GM21576 (cell line): ENCODE results near the gene CCSER2.
"Not testable (repeated sequence)": the region's sequence is repeated elsewhere in the genome, so short reads cannot be mapped to it uniquely, and the experiment has no call there.

Experiments used
- ATAC-seq: cut with Tn5 transposase; IDR thresholded peaks from one replicate; pipeline ENCODE4 v1.9.1; 2021; ENCODE audit warnings: mild to moderate bottlenecking, moderate library complexity; ENCODE audit not compliant: unreplicated experiment

CCSER2 gene, protein sequence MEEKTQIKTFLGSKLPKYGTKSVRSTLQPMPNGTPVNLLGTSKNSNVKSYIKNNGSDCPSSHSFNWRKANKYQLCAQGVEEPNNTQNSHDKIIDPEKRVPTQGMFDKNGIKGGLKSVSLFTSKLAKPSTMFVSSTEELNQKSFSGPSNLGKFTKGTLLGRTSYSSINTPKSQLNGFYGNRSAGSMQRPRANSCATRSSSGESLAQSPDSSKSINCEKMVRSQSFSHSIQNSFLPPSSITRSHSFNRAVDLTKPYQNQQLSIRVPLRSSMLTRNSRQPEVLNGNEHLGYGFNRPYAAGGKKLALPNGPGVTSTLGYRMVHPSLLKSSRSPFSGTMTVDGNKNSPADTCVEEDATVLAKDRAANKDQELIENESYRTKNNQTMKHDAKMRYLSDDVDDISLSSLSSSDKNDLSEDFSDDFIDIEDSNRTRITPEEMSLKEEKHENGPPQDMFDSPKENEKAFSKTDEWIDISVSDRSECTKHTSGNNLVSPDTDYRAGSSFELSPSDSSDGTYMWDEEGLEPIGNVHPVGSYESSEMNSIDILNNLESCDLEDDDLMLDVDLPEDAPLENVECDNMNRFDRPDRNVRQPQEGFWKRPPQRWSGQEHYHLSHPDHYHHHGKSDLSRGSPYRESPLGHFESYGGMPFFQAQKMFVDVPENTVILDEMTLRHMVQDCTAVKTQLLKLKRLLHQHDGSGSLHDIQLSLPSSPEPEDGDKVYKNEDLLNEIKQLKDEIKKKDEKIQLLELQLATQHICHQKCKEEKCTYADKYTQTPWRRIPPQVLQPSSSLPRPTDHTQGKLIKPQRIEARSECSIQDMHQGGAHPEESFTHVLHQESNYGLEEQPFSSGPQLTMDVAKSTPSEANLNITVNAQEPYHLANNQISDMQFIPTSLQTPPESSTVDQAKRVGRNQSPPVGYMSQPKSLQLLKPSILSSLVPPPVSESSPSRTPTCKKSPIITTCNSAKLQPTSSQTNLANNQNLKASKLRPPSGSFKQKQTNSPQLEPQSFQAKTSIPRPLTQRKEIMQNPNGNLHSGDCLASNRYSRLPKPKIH

DNA sequence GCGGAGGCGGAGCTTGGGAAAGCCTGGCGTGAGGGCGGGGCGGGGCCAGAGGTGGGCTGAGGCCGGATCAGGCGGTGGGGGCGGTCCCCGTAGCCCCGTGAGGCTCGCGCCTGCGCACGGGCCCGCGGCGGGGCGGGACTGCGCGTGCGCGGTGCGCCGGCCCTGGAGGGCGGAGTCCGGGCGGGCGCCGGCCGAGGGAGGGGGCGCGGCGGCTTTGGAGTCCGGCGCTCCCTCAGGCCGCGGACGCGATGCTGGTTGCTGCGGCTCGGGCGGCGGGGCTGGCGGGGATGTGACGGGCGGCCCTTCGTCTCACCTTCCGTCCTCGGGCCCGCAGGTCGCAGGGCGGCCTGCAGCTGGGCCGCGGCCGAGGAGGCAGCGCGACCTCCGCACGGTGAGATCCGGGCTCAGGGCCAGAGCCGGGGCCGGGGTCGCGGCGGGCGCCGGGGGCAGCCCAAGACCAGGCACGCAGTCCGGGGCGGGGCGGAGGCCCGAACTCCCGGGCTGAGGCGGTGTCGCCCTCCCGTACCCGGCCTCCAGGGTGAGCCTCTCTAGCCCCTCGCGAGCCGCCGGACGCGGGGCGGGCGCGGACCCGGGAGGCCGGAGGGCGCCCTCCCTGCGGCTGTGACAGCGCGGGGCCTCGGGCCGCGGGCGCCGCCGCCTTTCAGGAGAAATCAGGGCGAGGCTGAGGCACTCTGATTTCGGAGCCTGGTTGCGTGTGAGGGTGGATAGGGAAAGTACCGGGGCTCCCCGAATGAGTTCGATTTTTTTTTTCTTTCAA lies at the start of gene CCSER2:
Gene CCSER2, plus strand, starts transcription at position 172 of the 778 bp plus-strand sequence. CDS start 42,464 bp downstream, outside the sequence.
- ATAC-seq, result peak; percentile 61

DNA sequence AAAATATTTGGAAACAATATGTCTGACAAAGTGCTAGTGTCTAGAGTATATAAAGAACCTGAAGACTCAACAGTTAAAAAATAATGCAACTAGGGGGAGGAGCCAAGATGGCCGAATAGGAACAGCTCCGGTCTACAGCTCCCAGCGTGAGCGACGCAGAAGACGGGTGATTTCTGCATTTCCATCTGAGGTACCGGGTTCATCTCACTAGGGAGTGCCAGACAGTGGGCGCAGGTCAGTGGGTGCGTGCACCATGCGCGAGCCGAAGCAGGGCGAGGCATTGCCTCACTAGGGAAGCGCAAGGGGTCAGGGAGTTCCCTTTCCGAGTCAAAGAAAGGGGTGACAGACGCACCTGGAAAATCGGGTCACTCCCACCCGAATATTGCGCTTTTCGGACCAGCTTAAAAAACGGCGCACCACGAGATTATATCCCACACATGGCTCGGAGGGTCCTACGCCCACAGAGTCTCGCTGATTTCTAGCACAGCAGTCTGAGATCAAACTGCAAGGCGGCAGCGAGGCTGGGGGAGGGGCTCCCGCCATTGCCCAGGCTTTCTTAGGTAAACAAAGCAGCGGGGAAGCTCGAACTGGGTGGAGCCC lies 48.4 kb upstream of the CCSER2 start:
- ATAC-seq, result not testable (repeated sequence)

DNA sequence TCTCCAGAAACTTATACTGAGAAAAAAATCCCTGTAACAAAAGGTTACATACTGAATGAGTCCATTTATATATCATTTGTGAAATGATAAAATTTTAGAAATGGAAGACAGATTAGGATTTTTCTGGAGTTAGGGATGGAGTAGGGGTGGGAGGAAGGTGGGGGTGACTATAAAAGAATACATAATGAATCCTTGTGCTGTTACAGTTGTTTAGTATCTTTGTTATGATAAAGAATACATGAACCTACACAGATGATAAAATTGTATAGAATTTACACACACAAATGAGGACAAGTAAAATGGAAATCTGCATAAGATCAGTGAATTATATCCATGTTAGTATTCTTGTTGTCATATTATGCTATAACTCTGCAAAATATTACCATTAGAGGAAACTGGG lies 41.7 kb upstream of the CCSER2 start:
- ATAC-seq, result no peak

DNA sequence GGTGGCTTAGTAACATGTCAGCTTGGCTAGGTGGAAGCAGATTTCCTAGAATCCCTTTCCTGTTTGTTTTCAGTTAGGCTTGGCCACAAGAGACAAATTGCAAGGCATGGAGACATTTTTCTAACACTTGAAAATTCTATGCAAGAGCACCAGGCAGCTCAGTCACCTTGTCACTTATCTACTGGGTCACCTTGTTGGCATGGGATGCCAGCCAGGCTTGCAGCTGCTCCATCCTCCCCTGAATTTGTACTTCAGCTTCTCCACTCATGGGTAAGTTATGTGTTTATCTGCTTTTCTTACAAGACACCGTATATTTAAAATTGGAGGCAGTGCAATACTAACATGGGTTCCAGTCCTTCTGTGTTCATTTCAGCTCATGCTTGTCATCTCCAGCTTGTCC lies 40.2 kb upstream of the CCSER2 start:
- ATAC-seq, result no peak

DNA sequence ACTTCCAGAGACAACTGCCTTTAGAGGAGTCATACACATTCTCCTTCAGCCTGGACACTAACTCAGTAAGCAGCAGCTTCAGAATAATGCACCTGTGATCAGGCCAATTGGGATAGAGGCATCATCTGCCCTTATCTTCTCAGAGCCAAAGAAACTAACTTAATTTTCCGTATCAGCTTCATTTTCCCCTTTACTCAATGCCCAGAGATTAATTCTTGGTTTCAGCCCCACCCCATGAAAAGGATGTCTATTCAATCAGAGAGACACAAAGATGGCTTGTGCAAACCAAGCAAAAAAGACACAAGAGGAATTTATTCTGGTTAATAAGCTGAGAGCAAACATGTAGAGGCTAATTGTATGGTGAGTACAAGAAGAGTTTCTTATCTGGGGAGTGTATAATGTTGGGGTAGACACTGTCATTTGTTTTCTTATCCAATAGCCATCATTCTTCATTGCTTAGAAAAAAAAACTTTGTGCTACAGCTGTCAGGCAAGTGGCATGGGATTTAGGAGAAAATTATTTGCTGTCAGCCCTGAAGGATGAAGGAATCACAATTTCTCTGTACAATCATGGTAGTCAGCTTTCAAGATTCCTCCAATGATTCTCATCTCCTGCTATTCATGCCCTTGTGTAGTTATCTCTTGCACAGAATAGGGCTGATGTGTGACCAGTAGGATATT lies 38.7 kb upstream of the CCSER2 start:
- no peak for ATAC-seq

DNA sequence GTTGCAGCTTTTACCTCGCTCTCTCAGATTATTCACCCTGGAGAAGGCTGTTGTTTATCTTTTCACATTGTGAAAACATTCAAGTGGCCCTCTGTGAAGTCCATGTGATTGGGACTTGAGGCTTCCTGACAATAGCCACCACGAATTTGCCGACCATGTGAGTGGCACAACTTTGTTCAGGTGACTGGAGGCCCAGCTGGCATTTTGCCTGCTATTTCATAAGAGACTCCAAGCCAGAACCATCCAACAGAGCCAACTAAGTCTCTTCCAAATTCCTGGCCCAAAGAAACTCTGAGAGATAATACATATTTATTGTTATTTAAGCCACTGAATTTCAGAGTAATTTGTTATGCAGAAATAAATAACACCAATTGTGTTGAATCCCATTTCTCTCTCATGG lies 38.2 kb upstream of the CCSER2 start:
- no peak for ATAC-seq

DNA sequence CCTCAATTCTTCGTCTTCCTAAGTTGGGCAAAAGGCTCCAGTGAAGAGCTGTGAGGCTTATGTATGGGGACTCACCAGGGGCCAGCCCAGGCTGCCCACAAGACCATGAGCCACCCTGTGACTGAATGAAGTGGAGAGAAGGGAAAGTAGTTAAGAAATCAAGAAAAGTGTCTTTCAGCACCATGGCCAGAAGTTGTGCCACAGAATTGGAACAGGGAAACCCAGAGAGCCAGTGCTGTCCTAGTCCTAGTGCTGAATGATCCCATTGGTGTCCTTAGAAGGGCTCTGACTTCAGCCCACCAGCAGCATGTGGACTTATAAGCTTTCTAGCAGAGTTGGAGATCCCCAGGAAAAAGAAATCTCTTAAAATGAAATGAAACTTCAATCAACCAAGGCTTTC lies 37.0 kb upstream of the CCSER2 start:
- no peak for ATAC-seq

DNA sequence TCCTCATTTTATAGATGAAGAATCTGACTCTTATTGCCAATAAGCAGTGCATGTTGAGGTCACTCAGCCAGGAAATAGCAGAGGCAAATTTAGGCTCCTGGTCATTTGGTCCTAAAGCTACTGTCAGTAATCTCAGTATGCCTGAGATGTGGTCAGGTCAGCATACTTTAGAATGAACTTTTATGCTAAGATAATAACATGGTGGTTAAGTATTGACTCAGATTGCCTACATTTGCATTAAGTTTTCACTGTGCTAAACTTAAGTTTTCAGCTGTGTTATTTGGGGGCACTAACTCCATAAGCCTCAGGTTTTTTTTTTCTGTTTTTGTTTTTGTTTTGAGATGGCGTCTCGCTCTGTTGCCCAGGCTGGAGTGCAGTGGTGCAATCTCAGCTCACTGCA lies 35.9 kb upstream of the CCSER2 start:
- ATAC-seq, result peak; percentile 60

DNA sequence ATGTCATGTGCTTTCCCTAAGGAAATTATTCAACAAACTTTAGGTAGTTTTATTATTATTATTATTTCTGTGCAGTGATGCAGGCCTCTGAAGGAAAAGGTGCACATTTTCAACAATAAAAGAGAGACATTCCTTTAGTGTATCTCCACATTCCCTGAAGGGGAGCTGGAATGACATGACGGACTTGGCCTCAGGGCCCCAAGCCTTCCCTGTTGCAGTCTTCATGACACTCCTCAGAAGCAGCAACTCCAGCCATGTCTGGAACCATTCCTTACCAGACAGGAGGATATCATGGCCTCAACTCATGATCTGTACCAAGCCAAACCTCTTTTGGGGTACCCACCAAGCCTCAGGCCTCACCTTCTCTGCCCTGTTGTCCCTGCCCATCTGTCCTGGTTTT lies 35.2 kb upstream of the CCSER2 start:
- ATAC-seq, result no peak

DNA sequence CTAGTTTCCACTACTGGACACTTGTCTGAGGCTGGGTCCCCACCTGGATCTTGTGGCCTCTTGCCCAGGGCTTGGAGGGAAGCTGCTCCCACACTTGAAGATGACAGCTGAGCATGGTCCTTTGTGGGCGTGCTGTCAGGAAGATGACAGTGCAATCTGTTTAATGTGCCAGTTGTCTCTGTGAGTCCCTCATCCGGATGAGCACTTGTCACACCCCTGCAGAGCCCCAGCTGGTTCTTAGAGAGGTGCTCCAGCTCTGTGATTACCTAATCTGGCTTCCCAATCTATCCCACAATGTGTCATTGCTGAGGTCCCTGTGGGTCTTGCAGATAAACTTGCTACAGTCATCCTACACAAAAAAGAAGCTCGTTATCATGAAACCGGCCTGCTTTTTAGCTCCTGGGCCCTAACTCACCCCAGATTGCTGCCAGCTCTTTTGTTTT lies 34.8 kb upstream of the CCSER2 start:
- ATAC-seq, result no peak

DNA sequence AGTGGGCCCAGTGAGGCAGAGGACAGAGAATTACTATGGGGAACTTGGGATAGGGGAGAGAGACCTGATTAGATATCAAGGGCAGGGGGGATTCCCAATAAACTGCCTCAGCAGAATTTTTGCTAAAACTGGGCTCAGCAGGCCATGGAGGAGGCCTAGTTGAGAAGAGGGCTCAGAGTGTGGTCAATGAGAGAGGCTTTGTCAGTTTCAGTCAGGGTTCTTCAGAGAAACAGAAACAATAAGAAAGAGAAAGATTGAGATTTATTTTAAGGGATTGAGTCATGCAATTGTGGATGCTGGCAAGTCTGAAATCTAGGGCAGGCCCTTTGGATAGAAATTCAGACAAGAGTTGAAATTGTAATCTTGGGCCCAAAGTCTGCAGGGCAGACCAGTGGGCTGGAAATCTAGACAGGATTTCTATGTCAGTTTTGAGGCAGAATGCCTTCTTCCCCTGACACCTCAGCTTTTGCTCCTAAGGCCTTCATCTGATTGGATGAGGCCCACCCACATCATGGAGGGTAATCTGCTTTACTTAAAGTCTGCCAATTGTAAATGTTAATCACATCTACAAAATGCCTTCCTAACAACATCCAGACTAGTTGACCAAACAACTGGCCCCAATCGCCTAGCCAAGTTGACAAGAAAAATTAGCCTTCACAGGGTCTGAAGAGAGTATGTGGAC lies 33.5 kb upstream of the CCSER2 start:
- peak; percentile 78 for ATAC-seq

DNA sequence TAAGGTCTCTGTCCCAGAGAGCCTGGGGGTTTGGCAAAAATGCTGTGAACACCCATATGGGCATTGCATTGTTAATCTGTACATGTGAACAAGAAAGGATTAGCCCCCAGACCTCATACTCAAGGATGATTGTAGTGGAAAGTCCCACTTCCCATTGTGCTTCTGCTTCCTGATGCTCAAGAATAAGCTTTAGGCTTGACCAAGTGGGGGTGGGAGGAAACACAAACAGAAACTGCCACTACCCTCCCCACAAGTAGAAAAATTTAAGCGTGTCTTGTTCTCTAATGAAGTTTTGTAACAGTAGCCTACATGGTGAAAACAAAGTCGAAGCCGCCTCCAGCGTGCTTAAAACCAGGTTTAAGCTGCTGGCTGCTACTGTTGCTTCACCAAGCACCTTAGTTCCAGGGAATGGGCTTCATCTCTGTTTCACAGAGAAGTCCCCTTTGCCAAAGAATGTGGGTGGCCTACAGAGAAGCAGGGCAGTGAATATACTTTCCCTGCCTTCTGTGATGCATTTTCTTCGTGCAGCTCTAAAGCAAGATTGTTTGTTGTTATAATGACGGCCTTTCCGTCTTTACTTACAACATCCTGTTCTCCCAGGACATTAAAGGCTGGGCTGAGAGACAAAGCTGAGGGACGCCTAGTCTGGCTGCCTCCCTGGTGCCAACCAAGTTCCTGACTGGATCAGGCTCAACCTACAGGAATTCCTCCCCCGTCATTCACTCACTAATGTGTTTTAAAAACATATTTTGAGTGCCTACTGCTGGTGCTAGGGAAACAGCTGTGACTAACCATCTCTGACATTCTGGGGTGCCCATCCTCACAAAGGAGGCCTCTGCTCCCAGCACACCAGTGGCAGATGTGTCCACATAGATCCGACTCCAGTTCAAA lies 32.1 kb upstream of the CCSER2 start:
- no peak for ATAC-seq

DNA sequence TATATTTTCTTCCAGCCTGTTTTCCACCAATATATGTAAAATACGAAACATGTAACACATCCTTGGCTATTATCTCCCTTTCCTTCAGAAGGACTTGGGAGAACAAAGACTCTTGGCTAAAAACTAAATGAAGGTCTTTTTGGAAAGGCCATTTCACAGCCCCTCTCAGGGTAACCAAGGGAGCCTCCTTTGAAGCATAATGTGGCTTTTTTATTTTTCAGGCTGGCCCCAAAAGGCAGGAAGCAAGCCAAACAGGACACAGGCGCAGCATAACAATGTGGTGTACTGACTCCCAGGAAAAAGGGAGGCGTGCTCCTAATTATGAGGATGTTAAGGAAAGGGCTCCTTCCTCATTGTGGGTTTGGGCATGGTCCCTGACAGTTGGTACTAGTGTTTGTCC lies 30.3 kb upstream of the CCSER2 start:
- no peak for ATAC-seq

DNA sequence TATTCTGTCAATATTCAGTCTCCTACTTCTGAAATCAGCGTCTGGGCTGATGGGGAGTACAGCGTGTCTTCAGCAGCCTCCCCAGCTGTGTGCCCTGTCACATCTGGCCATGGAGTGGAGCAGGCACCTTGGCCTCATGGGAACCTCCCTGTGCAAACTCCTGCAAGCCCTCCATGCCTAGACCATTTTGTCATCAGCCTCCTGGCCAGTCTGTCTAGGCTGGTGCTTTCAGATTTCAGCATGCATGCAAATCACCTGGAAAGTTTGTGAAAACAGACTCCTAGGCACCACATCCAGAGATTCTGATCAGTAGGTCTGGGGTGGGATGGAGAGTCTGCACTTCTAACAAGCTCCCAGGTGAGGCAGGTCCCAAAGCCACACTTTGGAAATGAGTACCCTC lies 26.2 kb upstream of the CCSER2 start:
- ATAC-seq, result no peak

DNA sequence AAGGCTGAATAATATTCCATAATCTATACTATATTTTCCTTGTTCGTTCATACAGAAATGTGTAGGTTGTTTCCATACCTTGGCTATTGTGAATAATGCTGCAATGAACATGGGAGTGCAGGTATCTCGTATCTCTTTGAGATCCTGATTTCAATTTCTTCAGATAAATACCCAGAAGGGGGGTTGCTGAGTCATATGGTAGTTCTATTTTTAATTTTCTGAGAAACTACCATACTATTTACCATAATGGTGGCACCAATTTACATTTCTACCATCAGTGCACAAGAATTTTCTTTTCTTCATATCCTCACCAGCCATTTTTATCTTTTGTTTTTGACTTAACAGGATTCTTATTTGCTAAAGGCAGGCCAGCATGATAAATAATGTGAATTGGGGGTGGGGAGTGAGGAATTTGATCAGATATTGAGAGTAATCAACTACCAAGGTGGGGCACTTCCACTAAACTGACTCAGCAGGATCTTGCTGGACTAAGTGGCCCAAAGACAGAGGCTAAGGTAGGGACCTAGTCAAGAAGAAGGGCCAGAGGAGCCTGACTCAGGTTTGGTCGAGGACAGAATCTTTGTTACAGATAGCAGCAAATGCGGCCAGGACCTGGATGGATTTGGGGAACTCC lies 21.5 kb upstream of the CCSER2 start:
- no peak for ATAC-seq

DNA sequence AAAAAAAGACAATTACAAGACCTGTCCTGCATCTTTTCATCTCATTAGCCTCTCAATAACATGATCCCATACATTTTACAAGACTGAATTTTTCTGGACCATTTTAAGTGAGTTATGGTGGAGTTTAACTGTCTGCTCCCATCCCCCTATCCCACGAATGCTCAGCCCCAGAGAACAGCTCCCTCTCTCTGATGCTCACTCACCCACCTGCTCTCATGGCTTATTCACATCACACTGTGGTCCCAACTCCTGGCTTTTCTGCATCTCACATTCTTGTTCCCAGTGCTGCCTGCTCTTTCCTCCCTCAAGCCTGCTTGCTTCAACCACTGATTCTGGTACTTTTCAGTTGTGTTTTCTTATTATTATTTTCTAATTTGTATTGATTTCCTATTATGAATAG lies 20.4 kb upstream of the CCSER2 start:
- no peak for ATAC-seq

DNA sequence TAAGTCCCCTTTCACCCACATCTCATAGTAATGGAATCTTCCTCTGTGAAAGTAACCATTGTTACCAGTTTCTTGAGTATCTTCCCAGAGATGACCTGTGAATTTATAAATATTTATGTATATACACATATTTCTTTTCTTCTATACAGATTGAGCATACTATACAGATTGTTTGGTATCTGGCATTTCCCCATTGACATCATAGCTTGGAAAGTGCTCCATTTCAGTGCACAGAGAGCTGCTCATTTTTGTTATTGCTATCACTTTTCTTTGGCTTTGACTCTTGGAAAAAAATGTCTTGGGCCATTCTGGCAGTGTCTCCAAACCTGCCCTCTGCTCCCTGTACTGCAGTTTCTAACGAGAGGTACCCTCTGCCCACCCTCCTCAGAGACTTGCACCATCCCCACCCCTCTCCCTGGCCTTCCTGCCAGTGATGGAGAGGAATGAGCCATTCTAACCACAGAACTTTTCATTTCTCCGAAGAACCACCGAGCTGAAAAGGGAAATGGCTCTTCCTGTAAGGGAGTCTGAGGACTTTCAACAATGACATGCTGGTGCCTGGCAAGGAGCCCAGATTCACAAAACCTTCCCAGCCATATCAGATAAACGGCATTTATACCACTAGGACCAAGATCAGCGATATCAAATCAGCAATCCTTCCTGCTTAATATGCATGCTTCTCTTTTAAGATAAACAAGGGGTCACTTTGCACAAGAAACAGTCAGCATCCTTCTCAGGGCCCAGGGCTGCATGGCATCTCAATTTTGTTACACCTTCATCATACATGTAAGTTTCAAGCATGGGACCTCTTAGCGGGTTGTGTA lies 19.7 kb upstream of the CCSER2 start:
- ATAC-seq, result peak; percentile 62
